Suppressor macrophage treated with lipopolysaccharide for 4 hours (primary cell): Measurements from ENCODE around the gene GDF11.

ENCODE experiments used
- DNase-seq: peaks from one replicate; pipeline ENCODE4 v3.0.0-alpha.2; 2020

Gene GDF11

DNA sequence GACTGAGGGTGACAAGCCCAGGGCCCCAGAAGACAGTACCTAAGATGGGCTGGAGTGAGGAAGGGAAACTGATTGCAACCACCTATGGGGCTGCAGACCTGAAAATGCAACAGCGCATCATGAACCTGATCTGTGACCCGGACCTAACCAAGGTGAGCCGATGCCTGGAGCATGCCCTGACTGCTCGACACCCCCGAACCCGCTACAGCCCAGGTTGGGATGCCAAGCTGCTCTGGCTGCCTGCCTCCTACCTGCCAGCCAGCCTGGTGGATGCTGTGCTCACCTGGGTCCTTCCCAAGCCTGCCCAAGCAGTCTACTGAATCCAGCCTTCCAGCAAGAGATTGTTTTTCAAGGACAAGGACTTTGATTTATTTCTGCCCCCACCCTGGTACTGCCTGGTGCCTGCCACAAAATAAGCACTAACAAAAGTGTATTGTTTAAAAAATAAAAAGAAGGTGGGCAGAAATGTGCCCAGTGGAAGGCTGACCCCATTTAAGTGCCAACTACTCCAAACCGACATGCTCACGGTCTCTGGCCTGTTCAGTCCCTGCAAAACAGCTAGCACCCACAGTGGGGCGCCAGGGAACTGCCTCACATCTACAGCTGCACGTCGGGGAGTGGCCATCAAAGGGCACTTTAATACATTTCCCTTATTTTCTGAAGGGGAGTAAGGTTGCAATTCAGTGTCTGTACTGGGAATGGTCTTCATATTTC is 18.5 kb upstream of the GDF11 start:
- peak; percentile 75 for DNase-seq

DNA sequence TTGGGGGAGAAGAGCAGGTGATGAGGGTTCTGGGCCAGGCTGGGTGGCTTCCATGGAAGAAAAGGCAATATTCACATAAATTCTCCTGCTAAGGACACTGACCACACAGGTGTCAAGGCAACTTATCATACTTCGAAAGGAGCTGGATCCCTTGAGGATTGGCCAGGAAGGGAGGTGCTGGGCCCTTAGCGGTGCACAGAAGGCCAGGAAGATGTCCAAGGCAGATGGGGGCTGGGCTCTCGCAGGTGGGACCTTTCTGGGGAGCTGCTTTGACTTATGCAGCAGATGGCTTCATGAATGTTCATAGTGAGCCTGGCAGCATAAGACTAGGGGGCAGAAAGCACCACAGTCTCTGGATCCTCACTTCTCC is 18.0 kb upstream of the GDF11 start:
- no peak for DNase-seq

DNA sequence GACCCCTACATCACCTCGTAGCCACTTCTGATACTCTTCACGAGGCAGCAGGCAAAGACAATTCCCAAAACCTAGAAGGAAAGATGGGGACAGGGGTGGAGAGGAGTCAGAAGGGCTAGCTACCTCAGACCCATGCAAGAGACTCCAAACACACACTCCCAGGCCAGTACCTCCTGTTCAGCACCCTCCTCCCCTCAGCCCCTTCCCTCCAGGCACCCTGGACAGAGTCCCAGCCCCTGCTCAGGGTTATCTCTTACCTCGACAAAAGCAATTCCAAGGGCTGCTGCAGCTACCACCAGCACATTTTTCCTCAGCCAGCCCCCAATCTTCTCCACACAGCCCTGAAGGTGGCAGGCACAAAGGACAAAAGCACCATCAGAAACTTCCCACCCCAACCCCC is 17.4 kb upstream of the GDF11 start:
- no peak for DNase-seq

GRCh38 chr12:55726971-55727370 is 16.0 kb upstream of the GDF11 start:
- DNase-seq = peak; percentile 71

DNA sequence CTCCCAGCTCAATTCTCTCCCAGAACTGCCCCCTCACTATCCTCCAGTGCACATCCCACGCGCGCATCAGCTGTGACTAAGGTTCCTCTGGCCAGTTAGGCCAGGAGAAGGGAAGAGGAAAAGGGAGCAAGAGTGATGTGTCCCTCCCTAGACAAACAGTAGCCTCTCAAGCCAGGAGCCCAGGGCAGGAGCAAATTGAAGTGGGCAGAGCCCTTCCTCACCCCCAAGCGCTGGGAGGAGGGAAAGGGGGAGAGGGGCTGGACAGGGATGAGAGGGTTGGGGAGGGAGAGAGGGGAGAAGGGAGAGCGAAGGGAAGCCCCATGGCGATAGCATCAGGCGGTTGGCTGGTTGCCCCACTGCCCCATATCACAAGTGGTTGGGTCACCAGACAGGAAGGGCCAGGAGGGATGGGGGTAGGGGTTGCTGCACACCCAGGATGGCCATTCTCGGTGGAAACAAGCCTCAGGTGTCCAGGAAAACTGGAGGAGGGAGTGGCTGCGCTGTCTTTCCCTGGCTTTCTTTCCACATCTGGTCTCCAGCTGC is 15.2 kb upstream of the GDF11 start:
- peak; percentile 74 for DNase-seq

DNA sequence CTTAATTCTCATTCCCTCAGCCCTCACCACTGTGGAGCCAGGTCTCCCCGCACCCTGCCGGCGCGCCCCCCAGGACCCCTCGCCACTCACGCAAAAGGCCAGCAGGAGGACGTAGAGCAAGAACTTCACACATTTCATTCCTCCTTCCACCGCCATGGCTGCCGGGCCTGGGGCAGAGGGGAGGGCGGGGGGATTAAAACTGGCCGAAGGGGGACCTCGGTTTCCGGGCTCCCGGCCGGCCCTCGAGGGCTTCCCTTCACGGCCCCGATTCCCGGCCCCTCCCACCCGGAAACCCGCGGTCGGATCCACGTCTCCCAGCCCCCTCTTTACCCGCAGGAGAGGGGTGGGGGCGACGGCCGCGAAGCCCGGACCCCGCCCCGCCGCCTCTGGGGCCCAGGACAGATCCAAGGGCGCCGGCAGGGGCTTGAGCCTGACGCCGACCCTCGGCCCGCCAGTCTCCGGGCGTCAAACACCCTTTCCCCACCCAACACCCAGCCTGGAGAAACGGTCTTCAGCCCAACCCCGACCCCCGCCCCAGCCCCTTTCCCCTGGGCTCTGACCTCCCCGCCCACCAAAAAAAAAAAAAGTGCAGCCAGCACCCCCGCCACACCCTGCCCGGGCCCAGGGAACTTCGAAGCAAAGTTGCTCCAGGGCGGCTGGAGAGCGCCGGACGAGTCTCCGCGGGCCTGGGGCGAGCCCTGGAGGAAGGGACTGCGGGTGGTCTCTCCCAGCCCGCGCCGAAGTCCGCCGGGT is 14.6 kb upstream of the GDF11 start:
- DNase-seq = peak; percentile 74

DNA sequence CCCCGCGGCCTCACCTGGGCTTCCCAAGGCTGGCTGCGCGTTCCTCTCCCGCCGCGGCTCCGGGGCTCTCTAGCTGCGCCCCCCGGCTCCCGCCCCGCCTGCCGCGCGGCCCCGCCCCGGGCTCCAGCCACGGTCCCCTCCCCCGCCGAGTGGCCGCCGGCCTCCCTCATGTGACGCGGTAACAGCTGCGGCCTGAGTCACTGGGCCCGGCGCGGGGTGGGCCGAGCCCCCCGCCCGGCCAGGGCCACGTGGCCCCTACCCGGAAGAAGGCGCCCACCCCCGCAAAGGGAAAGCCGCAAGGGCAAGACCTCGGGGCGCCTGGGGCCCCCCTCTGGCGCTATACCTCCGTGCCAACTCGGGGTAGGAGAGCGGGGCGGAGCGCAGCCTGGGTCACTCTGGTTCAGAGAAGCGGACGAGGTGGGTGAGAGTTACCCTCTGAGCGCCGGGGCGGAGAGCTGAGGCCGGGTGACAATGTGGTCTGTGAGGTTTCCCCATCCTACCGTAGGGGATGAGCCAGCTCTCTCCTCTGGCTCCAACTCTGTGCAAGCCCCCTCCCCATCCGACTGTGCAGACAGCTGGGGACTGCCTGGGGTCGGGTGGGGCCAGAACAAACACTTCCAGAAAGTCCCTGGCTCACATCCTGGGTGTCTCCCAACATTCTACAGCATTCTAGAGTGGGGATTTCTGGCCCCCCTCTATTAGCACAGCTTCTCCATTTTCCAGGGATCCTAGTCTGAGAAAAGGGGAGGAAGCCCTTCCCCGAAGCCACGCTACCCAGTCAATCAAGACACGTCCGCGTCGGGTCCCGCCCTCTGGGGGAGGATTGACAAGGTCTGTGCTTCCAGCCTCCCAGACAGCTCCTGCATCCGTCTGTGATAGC is 13.7 kb upstream of the GDF11 start, which contains the start of gene CD63:
CD63 (minus strand) TSS at position 71 of the 880 bp plus-strand sequence. CDS start 668 bp downstream, outside the sequence.
- peak; percentile 97 for DNase-seq

DNA sequence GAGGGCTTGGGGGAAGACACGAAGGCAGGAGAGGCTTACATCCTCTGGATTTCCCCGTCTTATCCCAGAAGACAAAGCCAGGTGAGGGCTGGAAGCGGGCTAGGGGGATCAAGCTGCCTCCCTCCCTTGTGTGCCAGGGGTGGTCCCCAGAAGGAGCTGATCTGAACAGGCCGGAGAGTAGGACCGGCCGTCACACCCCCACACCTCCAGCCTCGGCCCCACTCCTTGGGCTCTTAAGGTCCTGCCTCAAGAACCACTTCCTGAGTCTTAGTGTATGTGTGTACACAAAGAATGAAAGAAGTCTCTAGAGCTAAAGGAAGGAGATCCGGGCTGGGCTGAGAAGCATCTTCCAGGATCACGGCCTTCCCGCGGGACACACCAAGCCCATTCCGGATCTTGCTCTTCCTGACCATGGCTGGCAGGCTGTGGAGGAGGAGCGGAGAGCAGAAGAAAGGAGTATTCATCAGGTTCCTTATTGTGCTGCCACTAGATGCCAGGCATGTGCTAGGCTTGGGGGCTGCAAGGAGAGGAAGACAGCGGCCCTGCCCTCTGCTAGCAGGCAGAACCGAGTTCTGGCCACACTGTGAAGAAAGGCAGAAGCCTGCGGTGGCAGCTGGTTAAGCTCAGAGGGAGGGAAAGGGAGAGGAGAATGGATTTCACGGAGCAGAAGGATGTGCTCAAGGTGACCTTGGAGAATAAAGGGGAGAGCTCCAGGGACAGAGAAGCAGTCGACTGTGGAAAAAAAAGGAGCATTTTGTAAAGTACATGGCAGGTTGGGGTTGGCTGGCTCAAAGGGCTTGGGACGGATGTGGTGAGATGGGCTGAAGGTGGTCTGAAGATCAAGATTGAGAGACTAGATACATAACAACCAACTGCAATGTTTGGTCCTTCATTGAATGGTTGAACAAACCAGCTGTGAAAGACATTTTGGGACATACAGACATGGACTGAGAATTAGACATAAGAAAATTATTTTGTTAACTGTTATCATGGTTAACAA is 12.8 kb upstream of the GDF11 start:
- peak; percentile 55 for DNase-seq

DNA sequence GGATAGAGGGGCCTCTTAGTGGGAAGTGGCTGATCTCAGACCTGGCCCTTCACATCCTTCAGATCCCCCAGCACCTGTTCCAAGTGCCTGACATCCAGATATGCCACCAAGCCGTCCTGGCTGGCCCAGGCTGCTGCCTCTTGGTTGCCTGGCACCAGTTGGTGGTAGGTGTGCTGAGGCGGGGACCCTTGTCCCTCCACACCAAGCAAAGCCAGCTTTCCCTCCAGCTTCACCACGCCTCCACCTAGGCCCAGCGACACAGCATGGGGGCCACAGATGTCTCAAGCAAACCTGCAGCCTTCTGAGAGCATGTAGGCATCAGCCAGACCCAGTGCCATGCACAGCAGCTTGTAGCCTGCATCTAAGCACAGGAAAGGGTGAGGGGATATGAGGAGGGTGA is 10.6 kb upstream of the GDF11 start:
- no peak for DNase-seq

- DNase-seq = no peak
Measured at GRCh38 chr12:55733021-55733555, 9.8 kb upstream of the GDF11 start.

DNA sequence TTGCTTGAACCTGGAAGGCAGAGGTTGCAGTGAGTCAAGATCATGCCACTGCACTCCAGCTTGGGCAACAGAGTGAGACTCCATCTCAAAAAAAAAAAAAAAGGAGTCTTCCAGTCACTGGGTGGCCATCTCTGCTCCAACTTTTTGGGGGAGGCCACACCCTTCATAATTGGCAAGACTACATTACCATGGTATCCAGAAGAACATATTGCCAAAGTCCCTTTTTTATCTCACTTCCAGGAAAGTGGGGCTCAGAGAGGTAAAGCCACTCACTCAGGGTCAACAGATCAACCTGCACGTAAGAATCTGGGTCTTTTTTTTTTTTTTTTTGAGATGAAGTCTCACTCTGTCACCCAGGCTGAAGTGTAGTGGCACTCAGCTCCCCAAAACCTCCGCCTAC is 9.1 kb upstream of the GDF11 start:
- DNase-seq = no peak

DNA sequence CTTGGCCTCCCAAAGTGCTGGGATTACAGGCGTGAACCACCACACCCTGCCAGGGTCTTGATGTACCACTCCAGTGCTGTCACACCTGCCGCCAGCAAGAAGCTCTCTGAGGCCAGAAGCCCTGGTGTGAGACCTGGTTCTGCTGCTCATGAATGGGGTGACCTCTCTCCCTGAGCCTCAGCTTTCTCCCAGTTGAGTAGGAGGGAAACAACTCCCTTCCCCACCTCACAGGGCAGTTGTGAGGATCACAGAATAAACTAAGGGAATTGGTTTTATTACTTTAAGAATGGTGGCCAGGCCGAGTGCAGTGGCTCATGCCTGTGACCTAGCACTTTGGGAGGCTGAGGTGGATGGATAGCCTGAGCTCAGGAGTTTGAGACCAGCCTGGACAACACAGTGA is 8.3 kb upstream of the GDF11 start:
- DNase-seq = no peak

DNA sequence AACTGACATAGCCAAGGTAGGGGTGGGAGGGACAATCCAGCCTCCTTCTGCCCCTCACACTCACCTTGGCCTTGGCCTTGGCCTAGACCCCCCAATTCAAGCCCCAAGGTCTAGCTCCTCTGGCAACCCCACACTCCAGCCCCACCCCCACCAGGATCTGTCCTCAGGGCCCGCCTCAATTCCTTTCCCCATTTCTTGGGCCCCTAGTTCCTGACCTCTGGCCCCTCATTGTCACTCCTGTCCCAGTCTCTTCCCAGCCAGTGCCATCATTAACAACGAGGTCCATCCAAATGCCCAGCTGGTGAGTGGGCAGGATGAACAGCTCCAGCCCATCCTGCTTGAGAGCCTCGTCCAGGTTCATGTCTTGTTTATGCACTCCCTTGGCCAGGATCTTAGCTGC is 6.8 kb upstream of the GDF11 start:
- DNase-seq = no peak

DNA sequence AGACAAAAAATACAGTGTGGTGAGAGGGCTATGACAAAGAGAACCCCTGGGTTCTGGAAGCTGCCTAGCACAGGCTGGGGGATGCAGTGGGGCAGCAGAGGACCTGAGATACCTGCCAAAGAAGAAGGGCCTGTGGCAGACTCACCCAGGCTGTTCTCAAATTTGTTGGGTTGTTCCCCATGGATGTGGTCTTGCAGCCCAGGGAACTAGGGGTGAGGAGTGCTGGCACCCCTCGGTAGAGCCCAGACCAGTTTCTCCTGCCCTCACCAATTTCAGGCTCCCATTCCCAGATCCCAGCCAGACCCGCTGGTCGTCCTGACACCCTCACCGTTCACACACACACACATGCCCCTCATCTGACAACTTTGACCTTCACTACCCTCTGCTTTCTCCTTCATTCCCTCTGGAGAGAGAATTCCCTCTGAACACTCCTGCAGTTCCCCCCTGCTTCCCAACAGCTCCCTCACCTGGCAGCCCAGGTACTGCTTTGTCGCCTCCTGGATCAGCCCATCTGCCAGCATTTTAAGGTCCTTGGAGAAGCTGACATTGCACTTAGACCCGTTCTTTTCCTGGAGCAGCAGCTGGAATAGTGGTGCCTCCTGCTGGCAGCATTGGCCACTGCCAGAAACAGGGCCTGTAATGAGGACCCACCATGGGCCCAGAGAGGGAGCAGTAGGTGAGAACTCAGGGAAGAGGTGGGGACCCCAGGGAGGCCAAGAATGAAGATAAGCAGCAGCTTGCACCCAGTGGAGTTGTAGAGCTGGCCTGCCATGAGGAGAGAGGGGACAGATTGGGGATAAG is 5.9 kb upstream of the GDF11 start:
- peak; percentile 73 for DNase-seq

GRCh38 chr12:55737581-55738122 is 5.3 kb upstream of the GDF11 start:
- no peak for DNase-seq

DNA sequence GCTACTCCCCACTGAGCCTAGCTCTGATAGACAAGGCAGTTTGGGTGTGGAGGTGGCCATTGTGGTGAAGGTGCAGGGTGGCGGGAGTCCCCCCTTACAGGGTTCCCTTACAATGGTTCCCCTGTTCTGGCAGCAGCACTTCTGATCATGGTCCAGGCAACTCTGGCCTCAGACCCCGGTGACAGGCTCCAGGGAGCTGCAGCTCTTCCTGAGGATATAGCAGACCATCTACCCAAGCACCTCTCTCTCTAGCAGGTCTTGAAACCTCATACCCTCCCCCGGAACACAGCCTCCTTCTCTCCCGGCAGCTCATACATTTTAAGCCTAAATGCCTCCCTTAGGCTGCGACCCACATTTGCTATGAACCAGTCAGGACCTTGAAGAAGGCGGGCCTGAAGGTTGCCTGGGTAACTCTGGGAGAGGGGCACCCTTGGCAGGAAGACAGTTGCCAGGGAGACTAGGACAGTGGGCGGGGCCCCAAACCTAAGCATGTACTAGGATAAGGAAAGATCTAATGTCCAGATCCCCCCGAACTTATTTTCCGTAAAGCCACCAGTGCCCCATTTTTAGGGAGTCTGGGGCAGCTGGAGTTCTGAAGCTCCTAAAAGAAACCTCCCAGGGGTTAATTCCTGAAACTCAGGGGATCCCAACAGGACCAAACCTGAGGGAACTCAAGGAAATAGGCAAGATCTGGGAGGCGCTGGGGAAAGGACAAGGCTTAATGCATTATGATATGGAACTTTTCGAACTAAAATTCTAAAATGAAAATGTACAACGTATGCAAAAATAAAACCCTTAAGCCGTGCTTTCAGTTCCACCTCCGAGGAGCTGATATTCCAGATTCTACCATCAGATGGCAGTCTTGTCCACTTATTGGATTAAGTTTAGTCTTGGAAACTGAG is 4.5 kb upstream of the GDF11 start:
- DNase-seq = peak; percentile 96

DNA sequence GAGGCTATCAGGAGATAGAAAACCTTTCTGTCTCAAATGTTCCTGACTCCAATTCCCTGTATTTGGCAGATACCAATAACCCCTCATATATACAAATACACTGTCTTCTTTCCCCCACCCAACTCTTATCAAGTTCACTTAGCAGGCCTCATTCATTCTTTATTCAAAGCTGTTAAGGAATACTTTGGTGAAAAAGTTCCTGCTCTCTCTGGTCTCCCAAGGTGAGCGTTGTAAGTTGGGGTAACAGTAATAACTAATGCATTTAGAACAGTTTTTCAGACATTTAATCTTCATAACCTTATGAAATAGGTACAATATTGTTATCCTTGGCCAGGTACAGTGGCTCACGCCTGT is 3.9 kb upstream of the GDF11 start:
- DNase-seq = no peak

- DNase-seq = no peak
Measured at GRCh38 chr12:55741931-55742680, 816 bp upstream of the GDF11 start.
